DND-41 (cell line): ENCODE results near the gene STK32C.

ENCODE experiments used
- EZH2 ChIP-seq: IDR thresholded peaks from 3 replicates; pipeline ENCODE4 v1.6.1; 2012; ENCODE audit warnings: borderline replicate concordance, low read depth, mild to moderate bottlenecking, moderate library complexity, low read length, inconsistent platforms; ENCODE audit not compliant: severe bottlenecking
- TF ChIP-seq, protein P1 (sequence below): IDR thresholded peaks from 2 replicates; pipeline ENCODE4 v1.5.1; 2012; ENCODE audit warnings: borderline replicate concordance, low read length, moderate library complexity, mild to moderate bottlenecking; ENCODE audit not compliant: poor library complexity, severe bottlenecking; ENCODE audit errors: extremely low read depth

DNA sequence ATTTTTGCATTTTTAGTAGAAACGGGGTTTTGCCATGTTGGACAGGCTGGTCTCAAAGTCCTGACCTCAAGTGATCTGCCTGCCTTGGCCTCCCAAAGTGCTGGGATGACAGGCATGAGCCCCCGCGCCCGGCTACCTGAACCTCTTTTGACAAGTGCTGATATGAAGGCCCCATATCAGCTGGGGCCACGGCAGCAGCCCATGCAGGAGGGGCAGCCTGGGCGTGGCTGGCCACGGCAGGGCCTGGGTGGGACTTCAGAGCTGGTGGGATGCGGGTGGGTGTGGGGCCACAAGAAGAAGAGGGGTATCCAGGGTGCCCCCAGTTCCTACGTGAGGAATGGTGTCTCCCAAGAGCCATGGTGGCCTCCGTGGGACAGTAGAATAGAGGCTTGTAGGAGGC is 31.1 kb upstream of the STK32C start:
- no peak for TF ChIP-seq EZH2
- TF ChIP-seq, protein P1, sequence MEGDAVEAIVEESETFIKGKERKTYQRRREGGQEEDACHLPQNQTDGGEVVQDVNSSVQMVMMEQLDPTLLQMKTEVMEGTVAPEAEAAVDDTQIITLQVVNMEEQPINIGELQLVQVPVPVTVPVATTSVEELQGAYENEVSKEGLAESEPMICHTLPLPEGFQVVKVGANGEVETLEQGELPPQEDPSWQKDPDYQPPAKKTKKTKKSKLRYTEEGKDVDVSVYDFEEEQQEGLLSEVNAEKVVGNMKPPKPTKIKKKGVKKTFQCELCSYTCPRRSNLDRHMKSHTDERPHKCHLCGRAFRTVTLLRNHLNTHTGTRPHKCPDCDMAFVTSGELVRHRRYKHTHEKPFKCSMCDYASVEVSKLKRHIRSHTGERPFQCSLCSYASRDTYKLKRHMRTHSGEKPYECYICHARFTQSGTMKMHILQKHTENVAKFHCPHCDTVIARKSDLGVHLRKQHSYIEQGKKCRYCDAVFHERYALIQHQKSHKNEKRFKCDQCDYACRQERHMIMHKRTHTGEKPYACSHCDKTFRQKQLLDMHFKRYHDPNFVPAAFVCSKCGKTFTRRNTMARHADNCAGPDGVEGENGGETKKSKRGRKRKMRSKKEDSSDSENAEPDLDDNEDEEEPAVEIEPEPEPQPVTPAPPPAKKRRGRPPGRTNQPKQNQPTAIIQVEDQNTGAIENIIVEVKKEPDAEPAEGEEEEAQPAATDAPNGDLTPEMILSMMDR: no peak
